Naive thymus-derived CD4-positive, alpha-beta T cell (primary cell): ENCODE data around the gene GTF3C6. TPM values are rescaled to one million over a fixed set of nuclear protein-coding genes. Genes with fewer than 3 reads are reported as not detected.

ENCODE experiments used
- ATAC-seq: fragments of 150-1000 bp; cut with Tn5 transposase; 2 replicates; pipeline ENCODE4 v1.10.0; 2021; ENCODE audit warnings: mild to moderate bottlenecking, moderate library complexity
- CTCF ChIA-PET: fragments of 350-600 bp; sonication (Branson Sonifier 250); formaldehyde crosslinking; loops from one replicate; lab custom pipeline; 2021; ENCODE audit warnings: antibody characterized with exemption; lab: Charles Lee
- POLR2A ChIA-PET: fragments of 350-600 bp; sonication (Branson Sonifier 250); formaldehyde crosslinking; loops from one replicate; lab custom pipeline; 2021; ENCODE audit warnings: antibody characterized with exemption, inconsistent platforms; lab: Charles Lee
- DNase-seq, 9 donors: peaks; one replicate each; pipeline versions ENCODE4 v3.0.0 to v3.0.0-alpha.2; 2020 to 2022; ENCODE audit warnings: mixed read lengths in 1 of 9
- H3K27ac ChIP-seq: one replicate; pipeline ENCODE4 v1.7.0; 2013; ENCODE audit warnings: mild to moderate bottlenecking, low read depth, low read length, moderate library complexity
- H3K27me3 ChIP-seq, 2 donors: one replicate each; pipeline ENCODE4 v1.7.0; 2013; ENCODE audit warnings: low read length in 2 of 2, mild to moderate bottlenecking in 2 of 2, moderate library complexity in 2 of 2; ENCODE audit not compliant: control insufficient read depth in 2 of 2, insufficient read depth in 2 of 2
- H3K36me3 ChIP-seq, 3 experiments: 1 replicate in 2 of 3; 2 replicates in 1 of 3; pipeline ENCODE4 v1.7.0; 2013; ENCODE audit warnings: low read length in 3 of 3, mild to moderate bottlenecking in 3 of 3, moderate library complexity in 1 of 3; ENCODE audit not compliant: insufficient read depth in 3 of 3, control insufficient read depth in 2 of 3
- H3K4me1 ChIP-seq, 2 donors: one replicate each; pipeline ENCODE4 v1.7.0; 2013; ENCODE audit warnings: low read length in 2 of 2, mild to moderate bottlenecking in 2 of 2, moderate library complexity in 1 of 2; ENCODE audit not compliant: control insufficient read depth in 2 of 2, insufficient read depth in 2 of 2
- H3K4me3 ChIP-seq: 2 replicates; pipeline ENCODE4 v1.7.0; 2013; ENCODE audit warnings: mild to moderate bottlenecking, low read length
- H3K9me3 ChIP-seq, 3 experiments: 1 replicate in 2 of 3; 2 replicates in 1 of 3; pipeline ENCODE4 v1.7.0; 2013; ENCODE audit warnings: low read length in 3 of 3; ENCODE audit not compliant: control insufficient read depth in 2 of 3
- H3K27ac Mint-ChIP-seq, 9 donors: one replicate each; pipeline ENCODE4 v1.8.0; 2020 to 2022; ENCODE audit warnings: mixed read lengths in 9 of 9, mild to moderate bottlenecking in 8 of 9, moderate library complexity in 5 of 9, inconsistent platforms in 2 of 9
- H3K27me3 Mint-ChIP-seq, 5 donors: one replicate each; pipeline ENCODE4 v1.8.0; 2021 to 2022; ENCODE audit warnings: mixed read lengths in 5 of 5, mild to moderate bottlenecking in 1 of 5
- H3K36me3 Mint-ChIP-seq, 5 donors: one replicate each; pipeline ENCODE4 v1.8.0; 2020 to 2022; ENCODE audit warnings: mixed read lengths in 5 of 5, mild to moderate bottlenecking in 3 of 5, inconsistent platforms in 1 of 5
- H3K4me1 Mint-ChIP-seq, 7 donors: one replicate each; pipeline ENCODE4 v1.8.0; 2020 to 2022; ENCODE audit warnings: mixed read lengths in 7 of 7, mild to moderate bottlenecking in 3 of 7, inconsistent platforms in 1 of 7
- H3K4me3 Mint-ChIP-seq, 10 donors: one replicate each; pipeline ENCODE4 v1.8.0; 2020 to 2022; ENCODE audit warnings: mild to moderate bottlenecking in 10 of 10, mixed read lengths in 10 of 10, moderate library complexity in 6 of 10, inconsistent platforms in 2 of 10
- H3K9me3 Mint-ChIP-seq, 11 donors: one replicate each; pipeline ENCODE4 v1.8.0; 2020 to 2022; ENCODE audit warnings: mixed read lengths in 11 of 11, mild to moderate bottlenecking in 4 of 11, inconsistent platforms in 1 of 11, moderate library complexity in 1 of 11
- intact Hi-C, 2 donors: fragments of 100-400 bp; cut with micrococcal nuclease; formaldehyde crosslinking; loops; one replicate each; pipeline ENCODE4 v1.15.1; 2023
- polyA plus RNA-seq, 2 donors: library from polyadenylated mRNA; unstranded; fragments of 300-500 nt; fragmentation: Illumina TruSeq; gene quantifications; one replicate each; pipeline ENCODE4 v1.2.3, GENCODE V29; 2021
- total RNA-seq, 6 experiments: library from RNA in 5 of 6; stranded (reverse) in 5 of 6; gene quantifications; 1 replicate in 5 of 6; 2 replicates in 1 of 6; pipeline ENCODE4 v1.2.3 and lab custom pipeline; 2021 to 2026

GTF3C6 gene, protein sequence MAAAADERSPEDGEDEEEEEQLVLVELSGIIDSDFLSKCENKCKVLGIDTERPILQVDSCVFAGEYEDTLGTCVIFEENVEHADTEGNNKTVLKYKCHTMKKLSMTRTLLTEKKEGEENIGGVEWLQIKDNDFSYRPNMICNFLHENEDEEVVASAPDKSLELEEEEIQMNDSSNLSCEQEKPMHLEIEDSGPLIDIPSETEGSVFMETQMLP
- total RNA-seq = 100 to 1,000 TPM in 1 of 5 experiments, 10 to 100 TPM in 4; 18.1 to 100 (median 29.9) TPM
- 100 to 1,000 TPM in 1 of 2 donors, 10 to 100 TPM in 1; 89.9 to 102 TPM for polyA plus RNA-seq
- 10.9 reads per million, percentile 37 among the genes with 10 or more reads in this experiment for total RNA-seq (lab: John Stamatoyannopoulos, UW)

DNA sequence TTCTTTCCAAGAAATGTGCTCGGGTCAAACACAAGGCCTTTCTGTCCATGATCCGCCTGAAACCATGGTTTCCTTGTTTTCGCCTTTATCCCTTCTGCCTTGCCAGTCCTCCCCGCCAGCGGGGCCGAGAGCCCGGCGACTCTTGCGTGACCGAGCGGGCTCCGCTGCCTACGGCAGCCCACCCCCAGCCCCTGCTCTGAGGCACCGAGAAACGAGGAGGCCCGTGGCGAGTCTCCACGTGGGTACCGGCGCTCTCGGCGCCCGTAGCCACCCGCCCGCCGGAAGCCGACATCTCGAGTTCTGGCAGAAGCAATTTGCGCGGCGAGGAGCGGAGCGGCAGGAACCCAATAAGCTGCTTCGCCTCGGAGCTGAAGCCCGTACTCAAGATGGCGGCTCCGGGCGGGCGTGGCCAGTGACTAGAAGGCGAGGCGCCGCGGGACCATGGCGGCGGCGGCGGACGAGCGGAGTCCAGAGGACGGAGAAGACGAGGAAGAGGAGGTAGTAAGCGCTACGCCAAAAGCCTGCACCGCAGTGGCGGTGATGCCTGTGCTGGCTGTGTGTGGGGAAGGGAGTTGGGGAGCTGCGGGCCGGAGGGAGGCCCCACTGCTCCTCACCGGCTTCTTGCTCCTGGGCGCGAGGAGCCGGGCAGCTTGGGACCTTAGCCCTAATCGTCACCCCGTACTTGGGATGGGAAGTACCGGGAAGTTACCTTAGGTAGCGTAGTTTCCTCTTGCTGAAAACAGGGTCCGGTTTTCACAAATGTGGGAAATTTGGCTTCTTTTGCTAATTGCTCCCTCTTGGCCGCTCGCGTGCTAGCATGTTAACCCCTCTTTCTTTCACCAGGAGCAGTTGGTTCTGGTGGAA lies at the start of gene GTF3C6:
TSS of gene GTF3C6 (plus strand) at position 378 of the 864 bp plus-strand sequence. CDS start at position 442, 64 bp downstream.
- peak within 1 kb of the TSS; percentile 86 for H3K4me3 ChIP-seq
- Mint-ChIP-seq H3K27ac (peak within 1 kb of the TSS; percentile 96 to 99 (median 97)), H3K36me3 (peaks cover 0 to 23% (median 12%) of the 10 kb centered on the region in 5 donors), H3K27me3 (peaks cover 0 to 7% (median 0%) of the 10 kb centered on the region in 5 donors), H3K9me3 (no peaks in the 10 kb centered on the region), H3K4me3 (peak within 1 kb of the TSS; percentile 95 to 99 (median 96)), H3K4me1 (peaks cover 13 to 27% (median 20%) of the 10 kb centered on the region in 7 donors)
- peak; percentile 99 for ATAC-seq
- POLR2A ChIA-PET = interaction anchor here (0.7 to 6.1 kb wide), 15 partner anchors 9 to 778 kb away, joined by 3 to 61 read pairs (median 4); partner anchors contain the start of genes AMD1, CDC40, CDK19 and RPF2
- CTCF ChIA-PET = interaction anchor here (0.7 to 2.0 kb wide), 5 partner anchors 9 to 431 kb away, joined by 3 to 6 read pairs (median 5); partner anchors contain the start of gene AMD1
- no peaks in the 10 kb centered on the region for H3K27me3 ChIP-seq
- peaks cover 4% of the 10 kb centered on the region in 2 donors for H3K4me1 ChIP-seq
- intact Hi-C loops = loop anchor here (1.0 to 10.0 kb wide), 16 partner anchors 14 to 1864 kb away; partner anchors contain the start of genes AMD1 (in 2 of the 2), CDC40 (in 2 of the 2), CDK19 (in 2 of the 2) and FAM229B (in 2 of the 2)
- DNase-seq = peak; percentile 85 to 94 (median 91)
- peaks cover 0 to 25% (median 0%) of the 10 kb centered on the region in 3 experiments for H3K36me3 ChIP-seq
- peak within 1 kb of the TSS; percentile 81 for H3K27ac ChIP-seq
- H3K9me3 ChIP-seq = no peaks in the 10 kb centered on the region

DNA sequence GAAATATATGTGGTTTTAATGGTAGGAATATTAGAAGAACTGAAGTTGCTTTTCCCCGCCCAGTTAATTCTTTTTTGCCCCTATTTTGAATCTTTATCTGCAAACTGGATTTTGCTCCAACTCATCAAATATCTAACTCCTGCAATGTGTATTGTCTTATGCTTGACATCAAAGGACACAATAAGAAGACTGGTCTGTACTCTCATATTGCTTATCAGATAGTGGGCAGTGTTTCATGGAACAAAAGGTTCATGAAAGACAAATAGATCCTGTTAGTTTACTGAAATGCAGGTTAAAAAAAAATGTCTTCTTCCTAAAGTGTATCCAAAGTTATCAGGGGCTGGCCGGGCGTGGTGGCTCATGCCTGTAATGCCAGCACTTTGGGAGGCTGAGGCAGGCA lies 27.7 kb upstream of the GTF3C6 start:
- Mint-ChIP-seq H3K4me3 (no peak overlapping the region), H3K36me3 (no peaks in the 10 kb centered on the region), H3K27me3 (peaks cover 0 to 2% (median 0%) of the 10 kb centered on the region in 5 donors), H3K4me1 (peaks cover 0 to 4% (median 0%) of the 10 kb centered on the region in 7 donors), H3K9me3 (no peaks in the 10 kb centered on the region), H3K27ac (no peak overlapping the region)
- CTCF ChIA-PET = no interaction called here
- Histone ChIP-seq H3K4me3 (no peak overlapping the region), H3K27ac (no peak overlapping the region), H3K9me3 (no peaks in the 10 kb centered on the region), H3K36me3 (no peaks in the 10 kb centered on the region), H3K27me3 (no peaks in the 10 kb centered on the region), H3K4me1 (no peaks in the 10 kb centered on the region)
- intact Hi-C loops = no loop called here
- DNase-seq (no peak), ATAC-seq (no peak)
- POLR2A ChIA-PET = no interaction called here

DNA sequence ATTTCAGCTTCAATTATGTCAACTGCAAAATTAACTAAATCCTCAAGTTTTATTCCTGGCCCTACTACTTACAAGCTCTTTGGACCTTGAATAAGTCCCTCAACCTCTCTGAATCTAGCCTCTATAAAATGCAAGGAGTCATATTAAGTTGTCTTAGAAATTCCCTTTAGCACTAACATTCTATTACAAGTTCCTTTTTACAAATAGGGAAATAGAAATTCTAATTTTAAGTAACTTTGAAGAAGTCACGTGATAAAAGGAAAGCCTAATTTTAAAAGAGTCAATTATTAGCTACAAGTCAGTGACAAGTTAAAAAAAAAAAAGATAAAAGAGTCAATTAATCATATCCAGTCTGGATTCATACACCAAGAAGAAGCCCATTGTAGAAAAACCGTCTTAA lies 24.6 kb upstream of the GTF3C6 start:
- ChIA-PET POLR2A (no interaction called here), CTCF (interaction anchor here (1.0 kb wide), 1 partner anchor 251 kb away, joined by 4 read pairs; no protein-coding TSS in a partner anchor)
- Mint-ChIP-seq H3K36me3 (no peaks in the 10 kb centered on the region), H3K9me3 (peaks cover 0 to 2% (median 0%) of the 10 kb centered on the region in 11 donors), H3K4me1 (peaks cover 0 to 4% (median 0%) of the 10 kb centered on the region in 7 donors), H3K27me3 (no peaks in the 10 kb centered on the region), H3K4me3 (no peak overlapping the region), H3K27ac (no peak overlapping the region)
- no peaks in the 10 kb centered on the region for H3K9me3 ChIP-seq
- no peak overlapping the region for H3K4me3 ChIP-seq
- peak; percentile 32 for ATAC-seq
- DNase-seq = no peak
- intact Hi-C loops = no loop called here
- no peak overlapping the region for H3K27ac ChIP-seq
- H3K4me1 ChIP-seq = no peaks in the 10 kb centered on the region
- H3K27me3 ChIP-seq = no peaks in the 10 kb centered on the region
- H3K36me3 ChIP-seq = no peaks in the 10 kb centered on the region

DNA sequence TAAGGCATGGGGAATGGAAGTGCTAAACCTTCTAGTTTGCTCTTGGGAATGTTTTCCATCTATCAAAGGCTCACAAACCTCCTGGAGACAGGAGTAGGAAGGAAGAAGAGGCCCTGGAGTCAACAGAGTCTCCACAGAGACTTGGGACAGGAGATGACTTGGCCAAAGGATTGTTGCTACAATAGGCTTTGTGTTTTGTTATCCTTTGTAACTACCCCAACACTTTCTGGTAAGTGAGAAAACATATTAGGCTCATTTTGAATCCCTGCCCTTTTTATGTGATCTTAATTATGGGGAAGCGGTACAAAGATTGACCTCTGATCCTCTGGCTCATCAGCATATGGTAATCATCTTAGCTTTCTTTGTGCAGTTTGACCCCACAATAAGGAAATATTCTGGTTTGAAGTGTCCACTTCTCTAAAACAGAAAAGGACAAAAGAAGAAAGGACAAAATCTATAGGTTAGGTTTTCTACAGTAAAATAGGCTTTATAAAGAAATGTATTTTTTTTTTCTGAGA lies 24.1 kb upstream of the GTF3C6 start:
- H3K27ac ChIP-seq = no peak overlapping the region
- DNase-seq (no peak), ATAC-seq (peak; percentile 50)
- no peaks in the 10 kb centered on the region for H3K27me3 ChIP-seq
- no peaks in the 10 kb centered on the region for H3K9me3 ChIP-seq
- H3K27ac Mint-ChIP-seq = no peak overlapping the region
- POLR2A ChIA-PET = no interaction called here
- no peaks in the 10 kb centered on the region for H3K27me3 Mint-ChIP-seq
- H3K4me3 ChIP-seq = no peak overlapping the region
- no peak overlapping the region for H3K4me3 Mint-ChIP-seq
- CTCF ChIA-PET = interaction anchor here (1.0 kb wide), 1 partner anchor 251 kb away, joined by 4 read pairs; no protein-coding TSS in a partner anchor
- no peaks in the 10 kb centered on the region for H3K36me3 ChIP-seq
- H3K9me3 Mint-ChIP-seq = peaks cover 0 to 2% (median 0%) of the 10 kb centered on the region in 11 donors
- H3K36me3 Mint-ChIP-seq = no peaks in the 10 kb centered on the region
- intact Hi-C loops = no loop called here
- H3K4me1 ChIP-seq = no peaks in the 10 kb centered on the region
- peaks cover 0 to 7% (median 0%) of the 10 kb centered on the region in 7 donors for H3K4me1 Mint-ChIP-seq

DNA sequence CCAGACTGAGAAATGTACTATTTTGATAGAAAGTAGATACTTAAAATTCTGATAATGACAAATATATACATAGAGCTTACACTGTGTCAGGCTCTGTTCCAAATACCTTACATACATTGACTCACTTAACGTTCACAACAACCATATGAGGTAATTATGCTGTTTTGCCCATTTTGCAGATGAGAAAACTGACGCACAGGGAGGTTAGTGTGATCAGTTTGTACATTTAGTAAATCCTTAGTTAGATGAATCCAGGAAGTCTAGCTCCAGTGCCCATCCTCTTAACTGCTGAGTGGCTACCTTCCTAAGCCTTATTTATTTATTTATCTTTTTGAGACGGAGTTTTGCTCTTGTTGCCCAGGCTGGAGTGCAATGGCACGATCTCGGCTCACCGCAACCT lies 23.3 kb upstream of the GTF3C6 start:
- Histone ChIP-seq H3K27ac (no peak overlapping the region), H3K4me1 (no peaks in the 10 kb centered on the region), H3K36me3 (no peaks in the 10 kb centered on the region), H3K4me3 (no peak overlapping the region), H3K27me3 (no peaks in the 10 kb centered on the region), H3K9me3 (no peaks in the 10 kb centered on the region)
- DNase-seq (no peak), ATAC-seq (no peak)
- CTCF ChIA-PET = no interaction called here
- H3K9me3 Mint-ChIP-seq = peaks cover 0 to 2% (median 0%) of the 10 kb centered on the region in 11 donors
- H3K27me3 Mint-ChIP-seq = no peaks in the 10 kb centered on the region
- POLR2A ChIA-PET = no interaction called here
- intact Hi-C loops = no loop called here
- peaks cover 0 to 6% (median 0%) of the 10 kb centered on the region in 7 donors for H3K4me1 Mint-ChIP-seq
- H3K27ac Mint-ChIP-seq = no peak overlapping the region
- H3K4me3 Mint-ChIP-seq = no peak overlapping the region
- H3K36me3 Mint-ChIP-seq = no peaks in the 10 kb centered on the region

DNA sequence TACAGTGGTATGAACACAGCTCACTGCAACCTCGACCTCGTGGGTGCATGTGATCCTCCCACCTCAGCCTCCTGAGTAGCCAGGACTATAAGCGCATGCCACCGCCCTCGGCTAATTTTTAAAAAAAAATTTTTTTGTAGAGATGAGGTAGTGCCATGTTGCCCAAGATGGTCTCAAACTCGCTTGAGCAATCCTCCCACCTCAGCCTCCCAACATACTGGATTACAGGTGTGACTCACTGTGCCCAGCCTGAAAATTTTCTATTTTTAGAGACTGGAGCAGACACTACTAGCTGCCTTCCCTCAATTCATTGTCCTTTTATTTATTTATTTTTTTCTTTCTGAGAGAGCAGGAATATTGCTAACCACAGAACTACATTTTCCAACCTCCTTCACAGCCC lies 20.3 kb upstream of the GTF3C6 start:
- no peaks in the 10 kb centered on the region for H3K27me3 Mint-ChIP-seq
- peaks cover 0 to 4% (median 0%) of the 10 kb centered on the region in 7 donors for H3K4me1 Mint-ChIP-seq
- no peak overlapping the region for H3K4me3 Mint-ChIP-seq
- H3K9me3 Mint-ChIP-seq = peaks cover 0 to 2% (median 0%) of the 10 kb centered on the region in 11 donors
- CTCF ChIA-PET = interaction anchor here (0.7 kb wide), 1 partner anchor 11 kb away, joined by 6 read pairs; no protein-coding TSS in a partner anchor
- no peak for ATAC-seq
- Histone ChIP-seq H3K27me3 (no peaks in the 10 kb centered on the region), H3K4me3 (no peak overlapping the region), H3K36me3 (no peaks in the 10 kb centered on the region), H3K9me3 (no peaks in the 10 kb centered on the region), H3K27ac (no peak overlapping the region), H3K4me1 (no peaks in the 10 kb centered on the region)
- intact Hi-C loops = no loop called here
- no peaks in the 10 kb centered on the region for H3K36me3 Mint-ChIP-seq
- POLR2A ChIA-PET = no interaction called here
- H3K27ac Mint-ChIP-seq = no peak overlapping the region
- DNase-seq = no peak
